SH-SY5Y (cell line): ENCODE results near the gene CLDN34.

Experiments used
- GATA2 ChIP-seq: IDR thresholded peaks from 2 replicates; pipeline ENCODE4 v1.6.1; 2011; ENCODE audit warnings: mild to moderate bottlenecking, low read depth, low read length
- GATA3 ChIP-seq: IDR thresholded peaks from 2 replicates; pipeline ENCODE4 v1.6.1; 2011; ENCODE audit warnings: low read depth, mild to moderate bottlenecking, low read length, moderate library complexity

GRCh38 chrX:10011261-10011931 lies 44.2 kb downstream of the CLDN34 start:
- TF ChIP-seq GATA2, result no peak
- no peak for TF ChIP-seq GATA3
